GM18517 (cell line): ENCODE data around the gene PIK3C3.
A peak's percentile ranks its signal among the peaks of the same experiment; 100 is the strongest.
"Not testable (repeated sequence)": the region's sequence is repeated elsewhere in the genome, so short reads cannot be mapped to it uniquely, and the experiment has no call there.

Experiments used
- ATAC-seq: cut with Tn5 transposase; IDR thresholded peaks from one replicate; pipeline ENCODE4 v1.9.1; 2021; ENCODE audit warnings: mild to moderate bottlenecking, moderate library complexity; ENCODE audit not compliant: unreplicated experiment

The PIK3C3 gene

GRCh38 chr18:42018831-42019230, 63.8 kb downstream of the PIK3C3 start:
- ATAC-seq: no peak

- peak; percentile 29 for ATAC-seq
Measured at GRCh38 chr18:42024131-42024530, 69.1 kb downstream of the PIK3C3 start.

- peak; percentile 12 for ATAC-seq
Measured at GRCh38 chr18:42025491-42025890, 70.5 kb downstream of the PIK3C3 start.

- ATAC-seq: peak; percentile 95
Measured at GRCh38 chr18:42025974-42026625, 71.1 kb downstream of the PIK3C3 start.

GRCh38 chr18:42028247-42028832, 73.3 kb downstream of the PIK3C3 start:
- no peak for ATAC-seq

GRCh38 chr18:42029092-42029491, 74.1 kb downstream of the PIK3C3 start:
- no peak for ATAC-seq

GRCh38 chr18:42030586-42031182, 75.7 kb downstream of the PIK3C3 start:
- no peak for ATAC-seq

- ATAC-seq: no peak
Measured at GRCh38 chr18:42032447-42032846, 77.4 kb downstream of the PIK3C3 start.

- ATAC-seq: no peak
Measured at GRCh38 chr18:42033137-42033810, 78.2 kb downstream of the PIK3C3 start.

- ATAC-seq: no peak
Measured at GRCh38 chr18:42038936-42039335, 83.9 kb downstream of the PIK3C3 start.

GRCh38 chr18:42039396-42039795, 84.4 kb downstream of the PIK3C3 start:
- no peak for ATAC-seq

- ATAC-seq: no peak
Measured at GRCh38 chr18:42041793-42042192, 86.8 kb downstream of the PIK3C3 start.

- ATAC-seq: no peak
Measured at GRCh38 chr18:42045346-42045745, 90.3 kb downstream of the PIK3C3 start.

GRCh38 chr18:42047721-42048120, 92.7 kb downstream of the PIK3C3 start:
- ATAC-seq: no peak

GRCh38 chr18:42048158-42048557, 93.1 kb downstream of the PIK3C3 start:
- ATAC-seq: no peak

GRCh38 chr18:42049536-42049935, 94.5 kb downstream of the PIK3C3 start:
- ATAC-seq: not testable (repeated sequence)

- ATAC-seq: no peak
Measured at GRCh38 chr18:42051411-42051810, 96.4 kb downstream of the PIK3C3 start.

GRCh38 chr18:42052122-42052708, 97.2 kb downstream of the PIK3C3 start:
- no peak for ATAC-seq

- ATAC-seq: peak; percentile 96
Measured at GRCh38 chr18:42053188-42053781, 98.3 kb downstream of the PIK3C3 start.

- ATAC-seq: no peak
Measured at GRCh38 chr18:42064109-42064508, 109.1 kb downstream of the PIK3C3 start.

GRCh38 chr18:42067518-42067917, 112.5 kb downstream of the PIK3C3 start:
- ATAC-seq: no peak
